ENCODE measurements around the gene KIF11. TPM values are rescaled to one million over a fixed set of nuclear protein-coding genes. Genes with fewer than 3 reads are reported as not detected.

Gene KIF11
- total and polyA plus RNA-seq, 2 of the 13 experiments (the other 11 are each of a cell fraction or from before 2014, with no cell fraction given), result 8.7 to 38.4 TPM

- no peak for TF ChIP-seq ZBTB49 (CRISPR knock-in tag; IDR thresholded peaks at IDR 0.05; ENCODE audit: borderline replicate concordance)
- TF ChIP-seq ARNT2 (CRISPR knock-in tag; IDR thresholded peaks at IDR 0.05; ENCODE audit: low read depth), result no peak
- TF ChIP-seq ZFYVE20 (CRISPR knock-in tag; IDR thresholded peaks at IDR 0.05; ENCODE audit: borderline replicate concordance, low read depth), result no peak
- no peak for TF ChIP-seq ZNF235 (CRISPR knock-in tag; IDR thresholded peaks at IDR 0.05; ENCODE audit: borderline replicate concordance)
- no peak for TF ChIP-seq ZNF749 (CRISPR knock-in tag; IDR thresholded peaks at IDR 0.05; ENCODE audit: borderline replicate concordance)
- peak; percentile 37; the same call in 1 of the 2 replicates for TF ChIP-seq NFIC (IDR thresholded peaks at IDR 0.05; ENCODE audit: low read length)
Measured at GRCh38 chr10:92590623-92591549, 2.0 kb upstream of the KIF11 start (continued).

GRCh38 chr10:92591550-92592022, 1.3 kb upstream of the KIF11 start:
- ATAC-seq (peak; percentile 82), DNase-seq (ENCODE audit: low spot score) (peak; percentile 74), FAIRE-seq (no peak)
- Histone ChIP-seq H4K20me1 (ENCODE audit: insufficient read depth, low read length) (no peaks in the 10 kb centered on the region), H2AFZ (ENCODE audit: low read length) (peak overlapping the region; percentile 58), H3K4me2 (ENCODE audit: low read depth, low read length) (peak overlapping the region; percentile 78), H3K9me3 (ENCODE audit: low read length) (no peaks in the 10 kb centered on the region), H3K4me1 (ENCODE audit: insufficient read depth, low read length) (peaks cover 23% of the 10 kb centered on the region), H3K27ac (ENCODE audit: extremely low read length, insufficient read depth, low read length) (peak overlapping the region; percentile 88), H3K27me3 (ENCODE audit: control insufficient read depth in 1 of 2, insufficient read depth in 2 of 2, low read length in 2 of 2) (no peaks in the 10 kb centered on the region; a peak in 1 of 5 replicates), H3K4me3 (replicated peaks in 1 of 3; ENCODE audit: insufficient read depth in 1 of 3, low read depth in 2 of 3, low read length in 3 of 3) (peak overlapping the region; percentile 81 to 91 (median 88)), H3K36me3 (replicated peaks in 1 of 2; ENCODE audit: control insufficient read depth in 1 of 2, insufficient read depth in 2 of 2, low read length in 2 of 2) (no peaks in the 10 kb centered on the region), H3K79me2 (ENCODE audit: insufficient read depth, low read length) (peaks cover 34% of the 10 kb centered on the region), H3K9ac (ENCODE audit: insufficient read depth, low read depth, low read length) (peak overlapping the region; percentile 82)
- 2% methylated on average over 10 of the region's 38 CpGs for WGBS (ENCODE audit: low lambda C conversion rate)
- intact Hi-C loops (cut with micrococcal nuclease; ENCODE audit: unreplicated experiment) (loop anchor here (2.0 to 10.0 kb wide), 5 partner anchors 17 to 291 kb away; partner anchors contain the start of genes EXOC6, HHEX and IDE), in situ Hi-C loops (cut with HindIII; ENCODE audit: extremely low pct_ligation_motif_present, low pct_unique_long_range_greater_than_20kb) (no loop called here)
- ChIA-PET CTCF (ENCODE audit: low intra/inter-chr PET ratio, low total read pairs) (no interaction called here), POLR2A (interaction anchor here (1.4 to 2.8 kb wide), 6 partner anchors 10 to 668 kb away, joined by 3 to 71 read pairs (median 9); partner anchors contain the start of genes BTAF1, HHEX and IDE)
- no TSS peak for BruUV-seq (replicated peaks)
- TF ChIP-seq ZNF784 (CRISPR knock-in tag; IDR thresholded peaks at IDR 0.05; ENCODE audit: borderline replicate concordance), result no peak; the same call in 1 of the 2 replicates
- TF ChIP-seq MAF1 (CRISPR knock-in tag; IDR thresholded peaks at IDR 0.05; ENCODE audit: borderline replicate concordance), result no peak; the same call in 1 of the 2 replicates
- TF ChIP-seq ZNF335 (CRISPR knock-in tag; IDR thresholded peaks at IDR 0.05), result peak; percentile 99
- TF ChIP-seq ZMAT3 (CRISPR knock-in tag; conservative IDR thresholded peaks at IDR 0.05), result peak; percentile 83; the same call in 1 of the 2 replicates
- no peak for TF ChIP-seq MBD4 (IDR thresholded peaks at IDR 0.05; ENCODE audit: borderline replicate concordance, low read length)
- peak; percentile 63; the same call in 1 of the 2 replicates for TF ChIP-seq PRDM10 (CRISPR knock-in tag; IDR thresholded peaks at IDR 0.05; ENCODE audit: low read depth)
- TF ChIP-seq AKAP8 (CRISPR knock-in tag; IDR thresholded peaks at IDR 0.05), result no peak

Data from HepG2 (cell line).